ENCODE results near the gene NBPF26.
"Not testable (repeated sequence)": the region's sequence is repeated elsewhere in the genome, so short reads cannot be mapped to it uniquely, and the experiment has no call there.

NBPF26 gene

GRCh38 chr1:120859615-120860234 lies 136.0 kb downstream of the NBPF26 start:
- not testable (repeated sequence) for DNase-seq

- DNase-seq = not testable (repeated sequence)
Observed at GRCh38 chr1:120878206-120878605, 154.5 kb downstream of the NBPF26 start.

- not testable (repeated sequence) for DNase-seq
Observed at GRCh38 chr1:120880056-120880455, 156.3 kb downstream of the NBPF26 start.

DNA sequence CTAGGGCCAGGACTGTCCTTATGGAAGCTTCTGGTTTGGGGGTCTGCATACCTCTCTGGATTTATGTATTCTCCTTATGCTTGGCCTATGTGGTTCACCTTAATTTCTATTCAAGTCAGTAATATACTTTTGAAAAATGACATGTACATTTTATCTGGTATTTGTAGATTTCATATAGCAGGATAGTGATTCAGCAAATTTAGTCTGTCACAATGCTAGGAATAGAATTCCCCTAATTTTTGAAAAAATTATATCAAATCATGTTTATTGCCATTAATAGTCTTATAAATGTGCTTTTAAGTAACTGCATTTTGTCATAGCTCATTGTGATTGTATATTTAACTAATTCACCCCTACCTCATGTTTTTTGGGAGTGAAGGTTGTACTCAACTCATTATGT lies 158.2 kb downstream of the NBPF26 start:
- DNase-seq = not testable (repeated sequence)

Data from NCI-H1417 treated with DMSO at 0.1 percent for 48 hours (cell line).